HG02642 (cell line): ENCODE measurements around the gene S100A7.
"Not testable (repeated sequence)": the region's sequence is repeated elsewhere in the genome, so short reads cannot be mapped to it uniquely, and the experiment has no call there.

ENCODE experiments used
- ATAC-seq: cut with Tn5 transposase; IDR thresholded peaks from one replicate; pipeline ENCODE4 v1.9.1; 2021; ENCODE audit warnings: mild to moderate bottlenecking; ENCODE audit not compliant: unreplicated experiment, poor library complexity

The S100A7 gene

DNA sequence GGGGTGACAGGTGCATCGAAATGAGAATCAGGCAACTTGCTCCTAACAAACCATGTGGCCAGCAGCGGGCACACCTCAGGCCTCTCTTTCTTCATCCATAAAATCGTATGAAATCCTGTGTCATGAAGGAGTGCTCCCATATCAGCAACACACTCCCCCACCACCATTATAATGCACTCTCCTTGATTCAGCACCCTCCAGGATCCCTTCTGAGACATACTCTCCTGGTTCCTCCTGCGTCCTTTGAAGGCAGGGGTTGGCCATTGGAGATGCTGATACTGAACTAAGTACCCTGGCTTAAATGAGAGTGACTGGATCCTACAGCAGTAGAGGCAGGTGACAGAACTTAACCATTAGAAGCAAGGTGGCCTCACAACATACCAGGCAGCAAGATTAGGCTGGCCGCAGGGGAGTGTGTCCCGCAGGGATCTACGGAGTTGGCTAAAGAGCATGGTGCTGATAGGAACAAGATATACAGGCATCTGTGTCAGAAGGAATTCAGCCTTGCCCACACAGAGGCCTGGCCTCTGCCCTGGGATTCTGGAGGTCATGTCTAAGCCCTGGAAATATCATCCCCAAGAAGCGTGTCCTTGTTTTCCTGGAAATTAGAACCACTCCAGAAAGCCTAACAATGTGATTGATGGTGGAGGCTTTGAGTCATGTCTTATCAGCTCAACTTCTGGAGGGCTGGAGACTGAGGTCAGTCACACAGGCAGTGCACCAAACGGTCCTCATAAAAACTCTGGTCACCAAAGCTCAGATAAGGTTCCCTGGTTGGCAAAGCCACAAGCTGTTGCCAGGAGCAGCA lies 27.4 kb downstream of the S100A7 start:
- ATAC-seq = no peak

DNA sequence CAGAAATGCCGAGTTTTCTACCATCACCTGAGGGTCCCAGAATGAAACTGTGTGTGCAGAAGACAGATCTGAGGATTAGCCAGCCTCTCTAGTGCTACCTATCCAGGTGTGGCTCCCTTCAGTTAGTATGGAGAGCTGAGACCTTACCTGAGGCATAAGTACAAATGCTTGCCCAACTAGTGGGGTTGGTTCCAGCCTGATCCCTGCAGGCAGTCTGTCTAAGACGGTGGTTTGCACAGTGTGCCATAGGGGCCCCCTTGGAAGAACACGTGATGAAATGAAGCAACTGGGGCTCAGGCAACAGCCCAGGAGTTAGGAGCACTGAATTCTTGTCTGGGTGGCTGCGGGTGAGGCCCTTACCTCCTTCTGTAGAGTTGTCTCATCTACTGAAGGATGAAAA lies 28.5 kb downstream of the S100A7 start:
- ATAC-seq = no peak

DNA sequence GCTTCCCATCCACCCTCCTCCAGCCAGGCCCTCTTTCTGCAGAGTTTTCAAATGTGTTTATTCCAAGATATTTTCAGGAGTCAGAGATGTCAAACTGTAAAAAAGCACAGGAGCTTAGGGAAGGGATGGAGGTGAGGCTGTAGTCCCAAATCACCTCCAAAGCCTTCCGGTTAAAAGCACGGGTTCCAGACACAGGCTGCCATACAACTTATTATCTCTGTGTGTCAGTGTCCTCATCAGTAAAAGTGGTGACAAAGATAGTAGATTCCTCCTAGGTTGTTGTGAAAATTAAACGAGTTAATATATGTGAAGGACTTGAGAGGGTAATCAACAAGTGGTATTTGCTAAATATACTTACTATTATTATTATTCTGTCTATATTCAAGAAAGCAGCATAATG lies 29.0 kb downstream of the S100A7 start:
- no peak for ATAC-seq

DNA sequence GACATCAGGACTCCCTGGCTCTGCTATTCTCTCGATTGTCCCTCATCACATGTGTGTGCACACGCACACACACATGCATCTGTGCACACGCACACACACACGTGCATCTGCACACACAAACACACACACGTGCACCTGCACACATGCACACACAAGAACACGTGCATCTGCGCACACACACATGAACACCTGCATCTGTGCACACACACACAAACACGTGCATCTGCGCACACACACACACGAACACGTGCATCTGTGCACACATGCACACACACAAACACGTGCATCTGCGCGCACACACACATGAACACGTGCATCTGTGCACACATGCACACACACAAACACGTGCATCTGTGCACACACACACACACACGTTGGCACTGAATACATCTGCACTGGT lies 29.4 kb downstream of the S100A7 start:
- ATAC-seq = no peak

DNA sequence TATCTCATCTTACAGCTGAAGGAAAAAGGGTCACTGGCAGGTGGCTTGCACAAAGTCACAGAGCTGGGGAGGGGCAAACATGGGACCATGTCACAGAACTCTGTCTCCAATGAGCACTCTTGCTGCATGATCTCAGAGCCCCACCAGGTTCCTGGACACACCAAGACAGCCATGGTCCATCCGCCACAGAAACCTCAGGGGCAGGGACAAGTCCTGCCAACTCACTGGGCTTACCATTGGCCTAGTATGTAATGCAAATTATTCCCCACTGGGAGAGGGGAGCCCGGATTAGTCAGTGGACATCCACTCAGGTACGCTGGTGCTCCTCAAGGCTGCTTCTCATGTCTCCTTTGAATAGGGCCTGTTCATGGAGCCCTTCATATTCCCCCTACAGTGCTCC lies 29.9 kb downstream of the S100A7 start:
- no peak for ATAC-seq

DNA sequence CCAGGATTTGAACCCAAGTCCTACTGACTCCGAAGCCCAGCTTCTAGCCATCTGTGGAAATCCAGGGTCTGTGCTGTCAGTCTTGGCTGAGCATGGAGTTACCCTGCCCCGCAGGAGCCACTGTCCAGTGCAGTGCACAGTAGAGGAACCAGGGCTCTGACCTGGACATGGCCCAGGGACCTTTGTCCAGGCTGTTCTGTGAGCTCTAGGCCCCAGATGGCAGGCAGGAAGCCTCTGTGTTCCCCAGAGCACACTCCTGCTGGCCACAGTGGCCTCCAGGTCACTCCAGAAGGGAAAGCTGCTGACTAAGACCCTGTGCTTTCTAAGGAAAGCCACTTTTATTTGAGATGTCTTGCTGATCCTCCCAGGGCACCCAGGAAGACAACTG lies 30.3 kb downstream of the S100A7 start:
- ATAC-seq = no peak

DNA sequence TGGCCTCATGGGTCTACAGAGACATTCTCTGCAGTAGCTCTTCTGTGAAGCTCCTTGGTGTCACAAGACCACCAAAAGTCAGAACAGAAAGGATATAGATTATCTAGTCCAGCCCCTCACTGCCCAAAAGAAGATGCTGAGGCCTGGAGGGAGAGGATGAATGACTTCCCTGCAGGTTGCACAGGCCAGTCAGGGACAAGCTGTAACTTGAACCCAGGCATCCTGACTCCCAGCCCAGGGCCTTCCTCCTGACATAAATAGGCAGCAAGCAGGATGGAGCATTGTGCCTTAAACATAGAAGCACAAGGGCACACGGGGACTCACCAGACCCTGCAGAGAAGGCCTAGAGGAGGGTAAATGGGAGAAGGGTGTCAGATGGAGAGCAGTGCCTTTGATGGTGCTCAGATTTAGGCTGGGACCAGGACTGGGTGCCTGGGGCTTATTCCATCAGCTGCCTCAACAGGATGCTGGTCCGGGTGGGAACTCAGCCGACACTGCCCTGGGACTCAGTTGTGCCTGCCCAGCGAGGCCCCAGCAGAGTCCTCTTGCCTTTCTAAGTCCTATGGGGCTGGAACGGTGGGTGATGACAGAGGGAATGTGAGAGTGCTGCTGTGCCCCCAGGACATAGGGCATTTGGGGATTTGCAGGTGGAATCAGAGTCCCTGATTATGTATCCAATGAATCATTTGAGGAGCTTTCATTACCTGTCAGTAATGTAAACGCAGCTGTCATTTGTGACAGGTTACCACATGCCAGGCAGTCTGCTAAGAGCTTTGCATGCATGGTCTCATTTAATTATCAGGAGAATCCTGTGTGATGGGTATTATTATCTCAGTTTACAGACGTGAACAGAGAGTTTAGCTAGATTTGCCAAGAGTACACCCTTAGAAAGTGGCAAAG lies 30.9 kb downstream of the S100A7 start:
- ATAC-seq = no peak

DNA sequence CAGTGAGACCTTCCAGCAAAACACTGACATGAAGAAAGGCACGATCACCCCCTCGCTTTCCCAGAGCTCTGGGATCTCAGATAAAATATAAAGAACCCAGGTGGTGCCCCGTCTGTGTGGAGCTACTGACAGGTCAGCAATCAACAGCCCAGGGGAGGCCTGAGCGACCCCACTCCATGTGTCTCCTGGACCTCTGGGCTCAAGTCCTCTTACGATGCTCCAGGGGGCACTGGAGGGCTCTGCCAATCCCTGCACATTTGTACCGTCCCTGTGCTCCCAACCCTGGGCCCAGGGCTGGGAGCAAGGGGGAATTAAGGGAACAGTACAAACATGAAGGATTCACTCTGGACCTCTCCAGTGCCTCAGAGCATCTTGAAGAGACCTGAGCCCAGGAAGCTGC lies 31.7 kb downstream of the S100A7 start:
- ATAC-seq = no peak

DNA sequence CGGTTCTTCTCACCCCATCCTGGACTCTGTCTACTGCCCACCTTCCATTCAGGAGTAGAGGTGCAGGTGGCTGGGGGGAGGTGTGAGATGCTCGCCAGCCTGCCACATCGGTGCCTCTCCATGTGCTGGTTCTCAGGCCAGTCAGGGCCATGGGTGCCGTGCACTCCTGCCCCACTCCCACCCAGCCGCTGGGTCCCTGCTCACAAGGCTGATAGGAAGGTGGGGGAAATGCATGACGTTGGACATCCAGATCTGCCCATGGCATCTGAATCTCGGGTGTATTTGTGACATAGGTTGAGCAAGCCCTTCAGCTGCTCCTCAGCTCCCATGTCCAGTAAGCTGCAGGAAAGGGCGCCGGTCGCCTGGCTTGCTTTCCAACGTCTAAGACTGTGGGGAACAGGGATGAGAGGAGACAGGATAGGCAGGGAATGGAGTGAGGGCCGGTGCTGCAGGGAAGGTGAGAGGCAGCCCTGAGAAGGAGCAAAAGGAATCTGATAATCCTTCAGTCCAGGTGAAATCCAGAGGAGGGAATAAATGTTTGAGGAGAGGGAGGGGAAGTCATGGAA lies 32.3 kb downstream of the S100A7 start:
- no peak for ATAC-seq

DNA sequence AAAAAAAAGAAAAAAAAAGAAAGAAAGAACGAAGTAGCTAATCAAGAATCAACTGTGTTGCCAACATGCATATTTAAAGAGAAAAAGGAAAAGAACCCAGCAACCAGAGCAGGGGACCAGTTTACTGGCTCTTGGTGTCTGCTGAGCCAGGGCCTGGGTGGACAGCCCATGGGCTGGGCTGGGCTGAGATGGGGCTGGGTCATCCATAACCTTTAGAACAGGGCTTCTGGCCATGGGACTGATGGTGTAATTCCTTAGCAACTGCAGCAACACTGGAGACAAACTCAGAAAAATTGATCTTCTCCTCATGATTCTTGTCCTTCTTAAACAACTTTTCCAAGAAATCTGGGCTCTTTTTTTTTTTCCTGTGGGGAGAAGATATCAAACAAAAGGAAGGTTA lies 33.6 kb downstream of the S100A7 start:
- ATAC-seq = no peak

DNA sequence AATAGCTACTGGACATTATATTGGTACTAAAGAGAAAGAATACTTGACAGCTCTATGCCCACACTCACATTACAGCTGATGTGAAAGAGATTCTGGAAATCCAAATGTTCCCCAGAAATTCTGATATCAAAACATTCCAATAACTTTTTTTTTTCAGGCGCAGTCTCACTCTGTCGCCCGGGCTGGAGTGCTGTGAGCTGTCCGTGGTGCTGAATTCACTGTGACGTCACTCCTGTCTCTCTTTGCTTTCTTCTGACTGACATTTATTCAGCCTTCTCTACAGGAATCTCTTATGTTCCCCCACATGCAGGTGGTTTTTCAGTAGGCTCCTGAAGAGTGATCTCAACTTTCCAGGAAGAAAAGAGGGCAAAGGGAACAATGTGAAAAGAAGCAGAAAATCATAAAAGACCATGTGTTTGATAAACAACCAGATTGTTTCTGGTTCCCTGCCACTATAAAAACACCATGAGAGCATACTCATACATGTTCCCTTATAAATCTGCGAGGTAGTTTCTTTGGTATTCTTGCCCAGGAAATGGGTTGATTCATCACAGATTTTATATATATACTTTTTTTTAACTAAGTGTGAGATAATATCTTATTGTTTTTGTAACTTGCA lies 37.9 kb downstream of the S100A7 start:
- ATAC-seq = no peak

DNA sequence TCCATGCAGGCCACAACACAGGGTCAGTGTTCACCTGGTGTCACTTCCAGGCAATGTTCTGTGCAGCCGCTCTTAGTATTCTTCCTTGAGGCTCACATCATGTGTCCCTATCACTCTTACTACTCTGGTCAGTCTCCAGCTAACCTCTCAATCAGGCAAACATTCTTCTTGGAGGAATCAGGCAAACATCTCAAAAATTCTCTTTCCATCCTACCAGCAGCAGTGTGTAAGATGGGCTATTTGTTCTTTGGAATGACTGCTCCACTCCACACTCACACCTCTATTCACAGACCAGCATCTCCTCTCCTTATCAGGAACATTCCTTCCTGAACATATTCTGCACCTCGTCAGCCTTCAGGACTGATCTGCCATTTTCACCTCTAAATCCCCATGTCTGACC lies 40.1 kb downstream of the S100A7 start:
- ATAC-seq = no peak

DNA sequence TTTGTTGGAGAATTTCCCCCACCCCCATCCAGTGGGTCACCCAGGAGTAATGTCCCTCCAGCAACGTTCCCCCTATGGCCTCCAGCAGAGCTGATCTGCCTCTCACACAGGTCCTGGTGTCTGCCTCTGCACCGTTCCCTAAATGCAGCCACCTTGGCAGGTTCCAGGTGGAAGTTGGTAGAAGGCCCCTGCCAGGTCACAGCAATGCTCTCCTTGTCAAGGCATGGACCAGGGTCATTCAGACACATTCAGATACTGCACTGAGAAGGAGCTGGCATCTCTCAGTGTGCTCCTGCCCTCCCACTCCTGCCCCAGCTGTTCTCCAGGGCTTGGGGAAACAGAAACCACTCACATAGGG lies 41.0 kb downstream of the S100A7 start:
- not testable (repeated sequence) for ATAC-seq

DNA sequence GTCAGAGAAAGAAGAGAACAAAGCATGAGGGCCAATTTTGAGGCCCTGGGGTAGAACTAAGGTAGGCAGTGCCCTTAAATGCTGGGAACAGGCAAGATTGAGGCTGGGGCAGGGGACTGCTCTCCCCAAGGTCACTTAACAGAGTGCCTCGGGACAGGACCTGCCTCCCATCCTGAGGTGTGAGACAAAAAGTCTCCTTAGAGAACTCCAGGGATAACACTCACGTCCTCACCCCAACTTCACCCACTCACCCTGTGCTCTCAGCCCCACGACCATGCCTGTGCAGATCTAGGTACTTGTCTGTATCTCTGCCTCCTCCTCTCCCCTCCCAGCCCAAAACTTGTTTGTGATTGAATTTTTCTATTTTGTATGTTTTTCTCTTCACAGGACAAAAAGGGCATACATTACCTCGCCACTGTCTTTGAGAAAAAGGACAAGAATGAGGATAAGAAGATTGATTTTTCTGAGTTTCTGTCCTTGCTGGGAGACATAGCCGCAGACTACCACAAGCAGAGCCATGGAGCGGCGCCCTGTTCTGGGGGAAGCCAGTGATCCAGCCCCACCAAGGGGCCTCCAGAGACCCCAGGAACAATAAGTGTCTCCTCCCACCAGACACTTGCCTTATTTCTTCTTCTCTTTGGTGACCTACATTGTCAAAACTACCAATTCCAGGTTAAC lies 41.6 kb downstream of the S100A7 start:
- ATAC-seq = not testable (repeated sequence)

DNA sequence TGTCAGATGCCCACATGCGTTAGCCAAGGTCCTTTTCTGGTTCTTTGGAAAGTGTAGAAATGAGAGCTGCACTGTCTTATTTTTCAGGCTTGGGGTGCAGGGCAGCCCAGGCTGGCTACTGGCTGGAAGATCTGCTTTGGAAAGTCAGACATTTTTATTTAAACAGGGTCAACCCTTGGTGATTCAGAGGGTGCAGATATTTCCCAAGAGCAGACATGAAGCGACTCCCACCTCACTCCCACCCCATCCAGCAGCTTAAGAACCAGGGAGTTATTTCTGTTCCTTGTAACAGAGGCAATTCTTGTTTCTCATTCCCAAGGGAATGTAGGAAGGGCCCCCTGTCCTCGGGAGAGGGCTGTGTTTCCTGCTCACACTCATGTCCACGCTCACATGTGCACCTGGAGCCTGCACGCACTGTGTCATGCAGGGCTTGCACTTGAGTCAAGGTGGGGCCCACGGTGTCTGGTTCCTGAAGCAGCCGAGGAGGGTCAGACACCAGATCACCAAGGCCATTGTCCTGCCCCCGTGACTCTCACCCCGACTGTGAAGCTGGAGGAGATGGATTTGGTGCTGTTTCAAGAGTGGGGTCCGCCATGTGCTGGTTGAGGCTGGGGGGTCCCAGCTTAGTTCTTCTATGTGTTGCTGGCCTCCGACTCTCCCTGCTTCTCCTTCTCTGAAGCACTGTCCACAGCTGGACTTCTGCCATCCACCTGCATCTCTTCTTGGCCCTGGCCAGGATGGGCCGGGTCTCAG lies 43.1 kb downstream of the S100A7 start:
- ATAC-seq = no peak

DNA sequence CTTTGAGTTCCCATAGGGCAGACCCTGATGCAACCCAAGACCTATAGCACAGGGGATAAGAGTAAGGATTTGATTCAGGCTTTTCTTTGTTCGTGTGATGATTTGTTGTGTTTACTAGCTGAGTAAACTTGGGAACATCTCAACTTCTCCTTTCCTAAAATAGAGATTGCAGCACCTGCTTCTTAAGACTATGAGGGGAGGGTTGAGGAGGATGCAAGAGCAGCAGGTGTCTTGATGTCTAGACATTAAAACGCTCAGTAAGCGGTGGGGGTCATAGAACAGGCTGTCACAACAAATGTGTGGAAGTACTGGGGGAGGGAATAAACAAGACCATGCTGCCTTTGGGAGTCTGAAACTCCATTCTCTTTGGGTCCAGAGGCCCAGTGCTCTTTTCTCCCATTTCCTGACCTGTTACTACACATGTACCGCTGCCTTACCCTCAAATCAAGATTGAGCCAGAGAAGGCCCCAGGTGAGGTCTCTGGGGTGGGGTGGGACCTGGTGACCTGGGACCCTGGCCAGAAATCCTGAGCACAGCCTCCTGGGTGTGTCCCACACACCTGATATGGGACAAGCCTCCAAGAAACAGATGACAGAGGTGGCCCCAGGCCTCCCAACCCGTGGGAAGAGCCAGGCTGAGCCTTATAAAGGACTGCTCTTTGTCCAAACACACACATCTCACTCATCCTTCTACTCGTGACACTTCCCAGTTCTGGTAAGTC lies 44.4 kb downstream of the S100A7 start, which contains the start of gene S100A7A:
S100A7A (plus strand) TSS at position 671 of the 721 bp plus-strand sequence. CDS start 1,563 bp downstream, outside the sequence.
- ATAC-seq = no peak

DNA sequence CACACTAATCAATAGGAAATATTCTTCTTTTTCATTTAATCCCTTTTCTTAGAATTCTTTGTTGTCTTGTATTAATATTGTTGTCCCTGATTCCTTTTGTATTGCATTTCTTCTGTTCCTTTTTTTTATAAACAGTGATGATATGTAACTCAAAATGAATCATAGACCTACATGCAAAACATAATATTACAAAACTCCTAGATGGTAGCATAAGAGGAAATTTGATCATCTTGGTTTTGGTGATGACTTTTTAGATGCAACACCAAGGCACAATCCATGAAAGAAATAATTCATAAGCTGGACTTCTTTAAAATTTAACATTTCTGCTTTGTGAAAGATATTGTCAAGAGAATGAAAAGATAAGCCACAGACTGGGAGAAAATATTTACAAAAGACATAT lies 46.5 kb downstream of the S100A7 start:
- ATAC-seq = not testable (repeated sequence)
